ENCODE measurements around the gene TUSC2.
"Not testable (repeated sequence)": the region's sequence is repeated elsewhere in the genome, so short reads cannot be mapped to it uniquely, and the experiment has no call there.

TUSC2 gene

DNA sequence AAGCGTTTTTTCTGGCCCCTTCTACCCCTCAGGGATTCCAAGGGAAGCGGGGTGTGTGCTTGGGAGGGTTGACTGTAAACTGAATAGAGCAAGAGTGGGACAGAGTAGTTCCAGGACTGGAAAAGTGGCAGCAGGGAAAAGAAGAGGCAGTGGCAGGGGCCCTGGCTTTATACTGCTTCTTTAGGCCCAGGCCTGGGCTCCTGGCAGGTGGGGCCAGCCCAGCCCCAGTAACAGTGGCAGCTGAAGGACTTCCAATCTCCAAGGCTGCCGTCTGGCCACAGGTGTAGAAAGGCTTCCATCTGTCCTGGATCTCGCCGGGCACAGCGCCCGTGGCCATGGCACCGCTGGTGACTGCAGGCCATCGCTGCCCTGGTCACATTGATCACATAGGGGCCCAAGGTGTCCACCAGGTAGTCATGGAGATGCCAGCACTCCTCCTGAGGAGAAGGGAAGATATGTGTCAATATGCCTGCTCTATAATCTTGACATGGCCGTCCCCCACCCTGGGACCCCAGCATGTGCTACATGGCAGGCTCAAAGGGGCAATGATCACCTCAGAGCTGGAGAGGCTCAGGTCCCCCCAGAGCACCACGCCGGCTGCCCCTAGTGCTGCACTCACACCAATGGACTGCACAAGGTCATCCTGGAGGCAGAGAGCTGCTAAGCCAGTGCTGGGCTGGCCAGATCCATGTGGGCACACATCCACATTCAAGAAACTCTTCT lies 34.8 kb downstream of the TUSC2 start:
- DNase-seq, result no peak

DNA sequence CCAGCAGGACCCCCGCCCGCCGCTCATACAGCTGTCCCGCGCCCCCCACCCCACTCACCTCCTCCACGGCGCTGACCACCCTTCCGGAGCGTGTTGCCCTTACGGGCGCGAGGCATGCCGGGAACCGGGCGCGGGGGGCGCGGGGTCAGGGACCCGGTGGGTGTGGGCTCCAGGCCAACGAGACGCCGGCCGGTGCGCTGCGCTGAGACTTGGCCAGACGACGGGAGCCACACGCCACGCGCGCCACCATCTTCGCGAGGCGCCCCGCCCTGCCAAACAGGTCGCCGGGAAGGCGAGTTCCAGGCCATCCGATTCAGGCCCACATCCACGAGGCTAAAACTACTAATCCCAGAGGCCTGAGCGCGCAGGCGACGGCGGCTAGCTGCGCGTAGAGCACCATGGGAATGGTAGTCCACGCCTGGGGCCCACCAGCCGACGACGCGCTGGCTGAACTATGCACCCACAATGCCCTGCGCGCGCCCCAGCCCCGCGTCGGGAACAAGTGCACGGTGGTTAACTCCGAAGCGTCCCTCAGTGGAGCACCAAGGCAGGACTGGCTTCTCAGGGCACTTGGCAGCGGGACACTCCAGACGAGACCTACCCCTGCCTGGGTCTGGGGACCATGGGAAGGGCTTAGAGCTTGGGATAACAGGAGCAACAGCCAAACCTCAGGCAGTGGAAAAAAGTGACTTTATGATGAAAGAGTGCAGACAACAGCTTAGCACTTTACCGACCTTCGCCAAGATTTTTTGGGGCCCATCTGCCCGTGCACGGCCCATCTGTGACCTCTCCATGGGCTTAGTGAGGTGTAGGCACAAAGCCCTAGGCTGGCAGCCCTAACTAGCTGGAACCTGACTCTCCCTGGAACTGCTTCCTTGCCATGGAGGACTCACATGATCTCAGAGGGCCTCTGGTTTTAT lies 35.6 kb downstream of the TUSC2 start, which contains the start of gene IFRD2:
IFRD2 (minus strand) TSS at position 271 of the 920 bp plus-strand sequence; CDS start at position 116, 155 bp downstream.
- peak; percentile 90 for DNase-seq

DNA sequence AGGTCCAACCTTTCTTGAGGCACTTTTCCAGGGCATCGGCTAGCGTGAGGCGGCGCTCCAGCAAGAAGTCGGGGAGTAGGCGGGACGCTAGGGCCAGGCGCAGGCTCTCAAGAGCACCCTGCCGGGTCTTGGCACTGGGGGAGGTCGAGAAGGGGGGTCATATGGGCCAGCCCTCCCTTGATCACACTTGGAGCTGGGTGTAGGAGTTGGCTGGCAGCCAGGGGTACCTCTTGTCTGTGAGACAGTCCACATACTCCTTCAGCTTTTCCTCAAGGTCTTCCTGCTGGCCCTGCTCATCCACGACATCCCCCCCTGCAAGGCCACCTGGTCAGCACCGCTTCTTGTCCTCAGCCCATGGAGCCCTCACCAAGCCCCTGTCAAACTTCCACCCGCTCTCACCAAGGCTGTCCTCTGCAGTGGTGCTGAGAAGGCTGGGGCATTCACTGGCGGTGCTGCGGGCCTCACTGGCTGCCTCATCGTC lies 37.8 kb downstream of the TUSC2 start:
- no peak for DNase-seq

GRCh38 chr3:50289130-50289529 lies 38.9 kb downstream of the TUSC2 start:
- DNase-seq, result no peak

- DNase-seq, result no peak
Measured at GRCh38 chr3:50288387-50289007, 39.5 kb downstream of the TUSC2 start.

GRCh38 chr3:50287262-50287661 lies 40.8 kb downstream of the TUSC2 start:
- no peak for DNase-seq

GRCh38 chr3:50286322-50287227 lies 41.4 kb downstream of the TUSC2 start:
- no peak for DNase-seq

GRCh38 chr3:50284121-50284520 lies 43.9 kb downstream of the TUSC2 start:
- not testable (repeated sequence) for DNase-seq

DNA sequence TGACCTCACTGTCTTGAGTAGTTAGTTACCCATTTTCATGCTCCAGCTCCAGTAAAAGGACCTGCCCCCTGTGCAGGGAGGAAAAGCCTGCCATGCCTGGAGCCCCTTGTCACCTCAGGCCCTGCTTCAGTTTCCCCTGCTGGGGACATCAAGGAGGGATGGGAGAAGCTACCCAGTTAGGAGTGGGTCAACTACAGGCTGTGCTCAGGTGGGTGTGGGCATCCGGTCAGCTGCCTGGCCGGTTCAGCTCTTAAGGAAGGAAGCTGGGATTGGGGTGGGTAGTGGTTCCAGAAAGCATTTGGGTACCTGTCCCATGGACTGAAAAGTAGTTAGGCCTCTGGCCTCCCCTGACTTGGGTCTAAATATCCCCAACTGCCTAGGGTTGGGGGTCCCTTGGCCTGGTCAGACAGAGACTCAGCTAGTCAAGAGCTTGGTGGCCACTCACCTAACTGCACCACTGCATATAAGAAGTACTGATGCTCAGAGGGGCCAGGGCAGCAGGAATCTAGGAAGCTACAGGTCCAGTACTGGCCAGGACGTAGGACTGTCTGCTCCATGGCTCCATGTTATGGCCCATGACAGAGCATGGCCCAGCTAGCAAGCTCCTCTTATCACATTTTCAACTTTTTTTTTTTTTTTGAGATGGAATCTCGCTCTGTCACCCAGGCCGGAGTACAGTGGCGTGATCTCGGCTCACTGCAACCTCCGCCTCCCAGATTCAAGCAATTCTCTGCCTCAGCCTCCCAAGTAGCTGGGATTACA lies 48.6 kb downstream of the TUSC2 start:
- DNase-seq, result no peak

GRCh38 chr3:50278880-50279224 lies 49.2 kb downstream of the TUSC2 start, which contains the start of gene LSMEM2:
Gene LSMEM2, plus strand, starts transcription at chr3:50279087. Its CDS starts 27 bp downstream, at chr3:50279114.
- DNase-seq, result no peak

DNA sequence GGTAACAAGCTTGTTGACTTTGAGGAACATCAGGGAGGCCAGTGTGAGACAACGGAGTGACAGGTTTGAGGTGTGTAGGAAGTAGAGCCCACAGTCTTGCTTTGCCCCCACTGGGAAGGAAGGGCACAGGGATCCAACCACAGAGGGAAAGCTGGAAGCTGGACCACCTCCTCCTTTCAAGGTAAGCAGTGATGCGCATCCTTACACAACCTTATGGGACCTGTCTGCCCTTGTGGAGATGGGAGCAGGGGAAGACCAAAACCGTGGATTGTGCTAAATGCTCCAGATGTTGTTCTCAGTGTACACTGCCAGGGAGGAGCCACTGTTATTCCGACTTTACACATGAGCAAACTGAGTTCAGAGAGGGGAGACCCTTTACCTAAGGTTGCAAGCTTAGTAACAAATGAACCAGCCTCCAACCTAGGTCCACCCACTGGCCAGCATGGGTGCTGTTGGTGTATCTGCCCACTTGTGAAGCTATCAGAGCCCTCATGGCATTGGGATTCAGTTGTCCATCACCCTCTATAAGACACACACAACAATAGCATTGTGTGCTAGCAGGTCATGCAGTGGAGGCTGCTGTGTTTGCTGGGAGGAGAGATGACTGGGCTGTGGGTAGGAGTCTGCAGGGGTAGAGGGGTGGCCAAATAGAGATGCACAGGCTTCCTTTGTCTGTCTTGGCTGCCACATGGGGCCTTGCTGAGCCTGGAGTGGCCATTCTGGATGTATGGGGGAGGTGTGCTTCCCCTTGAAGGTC lies 49.7 kb downstream of the TUSC2 start:
- no peak for DNase-seq

GRCh38 chr3:50276762-50277101 lies 51.3 kb downstream of the TUSC2 start:
- no peak for DNase-seq

DNA sequence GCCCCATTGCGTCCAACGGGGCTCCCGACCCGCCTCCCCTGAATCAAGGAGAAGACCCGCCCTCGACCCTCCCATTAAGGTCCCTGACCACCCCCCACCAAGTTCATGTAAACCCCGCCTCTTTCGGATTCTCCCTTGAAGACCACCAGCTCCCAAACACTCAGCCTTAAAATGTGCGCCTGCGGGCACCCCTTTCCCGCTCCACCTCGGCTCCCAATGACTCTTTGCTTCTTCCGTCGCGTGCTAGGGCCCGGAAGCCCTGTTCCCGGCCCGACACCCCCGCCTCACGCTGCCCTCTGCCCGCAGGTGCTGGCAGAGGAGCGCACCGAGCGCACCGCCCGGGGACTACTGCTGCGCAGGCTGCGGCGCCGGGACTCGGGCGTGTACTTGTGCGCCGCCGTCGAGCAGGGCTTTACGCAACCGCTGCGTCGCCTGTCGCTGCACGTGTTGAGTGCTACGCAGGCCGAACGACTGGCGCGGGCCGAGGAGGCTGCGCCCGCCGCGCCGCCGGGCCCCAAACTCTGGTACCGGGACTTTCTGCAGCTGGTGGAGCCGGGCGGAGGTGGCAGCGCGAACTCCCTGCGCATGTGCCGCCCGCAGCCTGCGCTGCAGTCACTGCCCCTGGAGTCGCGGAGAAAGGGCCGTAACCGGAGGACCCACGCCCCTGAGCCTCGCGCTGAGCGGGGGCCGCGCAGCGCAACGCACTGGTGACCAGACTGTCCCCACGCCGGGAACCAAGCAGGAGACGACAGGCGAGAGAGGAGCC lies 51.8 kb downstream of the TUSC2 start:
- no peak for DNase-seq

DNA sequence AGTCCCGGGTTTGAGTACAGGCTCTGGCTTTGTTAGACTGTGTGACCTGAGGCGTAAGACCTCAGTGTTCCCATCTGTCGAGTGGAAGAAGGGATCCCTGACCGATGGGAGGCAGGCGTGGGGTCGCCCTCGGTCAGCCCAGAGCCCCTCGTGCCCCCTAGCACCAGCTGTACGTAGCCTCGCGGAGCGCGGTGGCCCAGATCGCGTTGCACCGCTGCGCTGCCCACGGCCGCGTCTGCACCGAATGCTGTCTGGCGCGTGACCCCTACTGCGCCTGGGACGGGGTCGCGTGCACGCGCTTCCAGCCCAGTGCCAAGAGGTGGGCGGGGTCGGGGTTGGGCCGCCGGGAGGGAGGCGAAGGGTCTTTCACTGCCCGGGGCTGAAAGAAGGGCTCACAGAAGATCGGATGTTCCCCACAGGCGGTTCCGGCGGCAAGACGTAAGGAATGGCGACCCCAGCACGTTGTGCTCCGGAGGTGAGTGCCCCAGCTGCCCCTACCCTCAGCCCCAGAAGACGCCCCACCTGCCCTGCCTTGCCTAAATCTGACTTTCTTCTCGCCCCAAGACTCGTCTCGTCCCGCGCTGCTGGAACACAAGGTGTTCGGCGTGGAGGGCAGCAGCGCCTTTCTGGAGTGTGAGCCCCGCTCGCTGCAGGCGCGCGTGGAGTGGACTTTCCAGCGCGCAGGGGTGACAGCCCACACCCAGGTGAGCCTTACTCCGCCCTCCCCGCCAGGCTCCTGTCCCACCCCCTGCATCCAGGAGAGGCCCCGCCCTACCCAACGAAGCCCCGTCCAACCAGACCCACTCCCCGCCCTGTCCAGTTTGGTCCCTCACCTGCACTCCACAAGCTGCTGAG lies 52.7 kb downstream of the TUSC2 start:
- DNase-seq, result no peak
